GM12892 (cell line): ENCODE measurements around the gene PACS2.

Experiments
- POLR2A ChIP-seq: IDR thresholded peaks from 2 replicates; pipeline ENCODE4 v1.6.1; 2011; ENCODE audit warnings: low read depth, low read length, control low read depth
- TAF1 ChIP-seq: IDR thresholded peaks from 2 replicates; pipeline ENCODE4 v1.6.1; 2011; ENCODE audit warnings: low read depth, mild to moderate bottlenecking, control low read depth, low read length, borderline replicate concordance

DNA sequence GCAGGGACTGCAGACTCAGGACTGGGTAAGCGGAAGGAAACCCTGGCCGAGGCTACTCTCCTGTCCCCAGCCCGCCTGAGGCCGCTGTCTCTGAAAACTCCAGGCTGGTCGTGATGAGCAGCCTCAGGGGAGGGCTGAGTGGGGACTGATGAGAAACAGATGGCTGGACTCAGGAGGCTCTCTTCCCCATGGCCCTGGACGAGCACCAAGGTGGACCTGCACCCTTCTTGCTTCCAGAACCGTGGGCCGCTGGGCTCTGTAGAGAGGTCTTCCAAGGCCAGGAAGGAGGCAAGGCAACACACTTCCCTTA, 84.9 kb downstream of the PACS2 start:
- TF ChIP-seq POLR2A (no peak), TAF1 (no peak)
